Liver (tissue), 9 donors: Measurements from ENCODE around the gene ZNF606. TPM values are rescaled to one million over a fixed set of nuclear protein-coding genes. Genes with fewer than 3 reads are reported as not detected.

Experiments used
- DNase-seq: peaks from one replicate; pipeline ENCODE4 v3.0.0-alpha.2; 2017; ENCODE audit warnings: low spot score
- H3K27ac ChIP-seq, 2 donors: one replicate each; pipeline ENCODE4 v1.7.0; 2013; ENCODE audit warnings: inconsistent platforms in 2 of 2, low read length in 2 of 2, control low read depth in 1 of 2, low read depth in 1 of 2, mild to moderate bottlenecking in 1 of 2
- H3K27me3 ChIP-seq, 4 donors: one replicate each; pipeline versions ENCODE4 v1.6.1 to v1.7.0; 2013; ENCODE audit warnings: low read length in 3 of 4, inconsistent platforms in 1 of 4, mild to moderate bottlenecking in 1 of 4, moderate library complexity in 1 of 4; ENCODE audit not compliant: control insufficient read depth in 4 of 4, insufficient read depth in 4 of 4
- H3K36me3 ChIP-seq, 4 donors: one replicate each; pipeline versions ENCODE4 v1.6.1 to v1.7.0; 2013; ENCODE audit warnings: low read length in 3 of 4, mild to moderate bottlenecking in 3 of 4, low read depth in 1 of 4, moderate library complexity in 1 of 4; ENCODE audit not compliant: control insufficient read depth in 4 of 4, insufficient read depth in 3 of 4
- H3K4me1 ChIP-seq, 4 donors: one replicate each; pipeline versions ENCODE4 v1.6.1 to v1.7.0; 2013; ENCODE audit warnings: low read length in 3 of 4, mild to moderate bottlenecking in 3 of 4, moderate library complexity in 1 of 4; ENCODE audit not compliant: control insufficient read depth in 4 of 4, insufficient read depth in 4 of 4
- H3K4me3 ChIP-seq, 3 donors: one replicate each; pipeline versions ENCODE4 v1.6.1 to v1.7.0; 2013; ENCODE audit warnings: low read length in 3 of 3, control low read depth in 1 of 3, low read depth in 1 of 3, mild to moderate bottlenecking in 1 of 3
- H3K9ac ChIP-seq, 2 donors: one replicate each; pipeline ENCODE4 v1.7.0; 2013; ENCODE audit warnings: low read length in 2 of 2, mild to moderate bottlenecking in 2 of 2, moderate library complexity in 2 of 2, control low read depth in 1 of 2, low read depth in 1 of 2
- H3K9me3 ChIP-seq, 4 donors: one replicate each; pipeline versions ENCODE4 v1.6.1 to v1.7.0; 2013; ENCODE audit warnings: low read length in 3 of 4; ENCODE audit not compliant: control insufficient read depth in 4 of 4
- EGR1 ChIP-seq, 2 donors: IDR thresholded peaks; 2 replicates each; pipeline ENCODE4 v1.6.1; 2016 to 2018; ENCODE audit warnings: antibody characterized with exemption in 2 of 2, low read depth in 2 of 2
- FOXA1 ChIP-seq: IDR thresholded peaks from 2 replicates; pipeline ENCODE4 v1.6.1; 2016; ENCODE audit warnings: antibody characterized with exemption
- FOXA2 ChIP-seq: IDR thresholded peaks from 2 replicates; pipeline ENCODE4 v1.6.1; 2016; ENCODE audit warnings: antibody characterized with exemption
- GABPA ChIP-seq, 2 donors: IDR thresholded peaks in 1 of 2; conservative IDR thresholded peaks in 1 of 2; 2 replicates each; pipeline ENCODE4 v1.6.1; 2016; ENCODE audit warnings: antibody characterized with exemption in 2 of 2, mild to moderate bottlenecking in 1 of 2, moderate library complexity in 1 of 2
- HNF4A ChIP-seq, 2 donors: conservative IDR thresholded peaks; 2 replicates each; pipeline ENCODE4 v1.6.1; 2016; ENCODE audit warnings: antibody characterized with exemption in 2 of 2, mild to moderate bottlenecking in 2 of 2
- HNF4G ChIP-seq: IDR thresholded peaks from 2 replicates; pipeline ENCODE4 v1.6.1; 2016; ENCODE audit warnings: antibody characterized with exemption
- JUND ChIP-seq, 2 donors: IDR thresholded peaks; 2 replicates each; pipeline ENCODE4 v1.6.1; 2016; ENCODE audit warnings: antibody characterized with exemption in 2 of 2
- MAX ChIP-seq: IDR thresholded peaks from 2 replicates; pipeline ENCODE4 v1.6.1; 2016; ENCODE audit warnings: antibody characterized with exemption
- NR2F2 ChIP-seq: IDR thresholded peaks from 2 replicates; pipeline ENCODE4 v1.6.1; 2016; ENCODE audit warnings: antibody characterized with exemption
- RAD21 ChIP-seq, 2 donors: IDR thresholded peaks; 2 replicates each; pipeline ENCODE4 v1.6.1; 2016; ENCODE audit warnings: antibody characterized with exemption in 2 of 2, mild to moderate bottlenecking in 2 of 2
- REST ChIP-seq: IDR thresholded peaks from 2 replicates; pipeline ENCODE4 v1.6.1; 2016; ENCODE audit warnings: antibody characterized with exemption, mild to moderate bottlenecking
- RXRA ChIP-seq, 2 donors: IDR thresholded peaks; 2 replicates each; pipeline ENCODE4 v1.6.1; 2017 to 2018; ENCODE audit warnings: antibody characterized with exemption in 2 of 2, mild to moderate bottlenecking in 1 of 2
- SP1 ChIP-seq: IDR thresholded peaks from 2 replicates; pipeline ENCODE4 v1.6.1; 2018; ENCODE audit warnings: antibody characterized with exemption, mild to moderate bottlenecking
- TAF1 ChIP-seq: conservative IDR thresholded peaks from 2 replicates; pipeline ENCODE4 v1.6.1; 2016; ENCODE audit warnings: antibody characterized with exemption, mild to moderate bottlenecking
- YY1 ChIP-seq: IDR thresholded peaks from 2 replicates; pipeline ENCODE4 v1.6.1; 2016; ENCODE audit warnings: antibody characterized with exemption, mild to moderate bottlenecking
- ZBTB33 ChIP-seq: IDR thresholded peaks from 2 replicates; pipeline ENCODE4 v1.6.1; 2016; ENCODE audit warnings: antibody characterized with exemption
- WGBS: extraction: QIAGEN DNeasy Blood & Tissue Kit; methylation state at CpG from one replicate; pipeline ENCODE4 v1.1.7; 2013; 5-methylcytosine and 5-hydroxymethylcytosine counted together
- polyA plus RNA-seq, 2 donors: library from polyadenylated mRNA; stranded (reverse) in 1 of 2; unstranded in 1 of 2; fragments of 200-250 nt in 1 of 2; fragments of >200 nt in 1 of 2; fragmentation: Nextera tagmentation in 1 of 2; extraction: Ambion mirVana in 1 of 2; gene quantifications; one replicate each; pipeline versions ENCODE4 v1.2.1 to v1.2.3, GENCODE V29; 2013 to 2015
- total RNA-seq, 2 donors: library from RNA; depleted of rRNA; stranded (reverse); fragments of >200 nt; gene quantifications; one replicate each; pipeline ENCODE4 v1.2.3, GENCODE V29; 2014
- TF ChIP-seq, protein P1 (sequence below): fragments of 150-350 bp; IDR thresholded peaks from 2 replicates; pipeline ENCODE4 v1.5.1; 2017; ENCODE audit warnings: improper control_type of control experiment, low read depth, low read length; ENCODE audit not compliant: missing input control
- TF ChIP-seq, protein P2 (sequence below): IDR thresholded peaks from 2 replicates; pipeline ENCODE4 v1.6.1; 2016; ENCODE audit warnings: antibody characterized with exemption
- donor health status: healthy.
- donor health status: healthy.
- donor health status: healthy.
- donor health status: healthy.
- donor health status: healthy.

The ZNF606 gene
- total and polyA plus RNA-seq, 4 donors = 3.2 to 12.8 (median 6.6) TPM

DNA sequence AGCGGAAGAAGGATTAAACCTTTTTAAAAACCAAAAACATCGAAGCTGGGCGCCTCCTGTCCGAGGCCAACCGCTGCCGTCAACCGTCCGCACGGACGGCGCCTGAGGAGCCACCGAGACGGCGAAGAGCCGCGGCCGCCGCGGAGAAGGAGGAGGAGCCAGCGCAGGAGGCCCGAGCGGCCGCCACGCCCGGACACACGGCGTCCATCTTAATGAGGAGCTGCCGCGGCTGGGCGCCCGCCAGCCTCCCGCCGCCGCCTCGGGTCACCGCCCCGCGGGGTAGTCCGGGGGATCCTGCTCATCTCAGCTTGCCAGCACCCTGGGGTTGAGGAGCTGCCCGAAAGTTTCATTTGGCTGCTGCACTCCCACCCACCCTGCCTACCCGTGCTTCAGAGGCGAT lies 41.8 kb upstream of the ZNF606 start (continued):
- TF ChIP-seq, protein P1, sequence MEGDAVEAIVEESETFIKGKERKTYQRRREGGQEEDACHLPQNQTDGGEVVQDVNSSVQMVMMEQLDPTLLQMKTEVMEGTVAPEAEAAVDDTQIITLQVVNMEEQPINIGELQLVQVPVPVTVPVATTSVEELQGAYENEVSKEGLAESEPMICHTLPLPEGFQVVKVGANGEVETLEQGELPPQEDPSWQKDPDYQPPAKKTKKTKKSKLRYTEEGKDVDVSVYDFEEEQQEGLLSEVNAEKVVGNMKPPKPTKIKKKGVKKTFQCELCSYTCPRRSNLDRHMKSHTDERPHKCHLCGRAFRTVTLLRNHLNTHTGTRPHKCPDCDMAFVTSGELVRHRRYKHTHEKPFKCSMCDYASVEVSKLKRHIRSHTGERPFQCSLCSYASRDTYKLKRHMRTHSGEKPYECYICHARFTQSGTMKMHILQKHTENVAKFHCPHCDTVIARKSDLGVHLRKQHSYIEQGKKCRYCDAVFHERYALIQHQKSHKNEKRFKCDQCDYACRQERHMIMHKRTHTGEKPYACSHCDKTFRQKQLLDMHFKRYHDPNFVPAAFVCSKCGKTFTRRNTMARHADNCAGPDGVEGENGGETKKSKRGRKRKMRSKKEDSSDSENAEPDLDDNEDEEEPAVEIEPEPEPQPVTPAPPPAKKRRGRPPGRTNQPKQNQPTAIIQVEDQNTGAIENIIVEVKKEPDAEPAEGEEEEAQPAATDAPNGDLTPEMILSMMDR = no peak
- TF ChIP-seq JUND (IDR thresholded peaks at IDR 0.05) (no peak), SP1 (no peak)

DNA sequence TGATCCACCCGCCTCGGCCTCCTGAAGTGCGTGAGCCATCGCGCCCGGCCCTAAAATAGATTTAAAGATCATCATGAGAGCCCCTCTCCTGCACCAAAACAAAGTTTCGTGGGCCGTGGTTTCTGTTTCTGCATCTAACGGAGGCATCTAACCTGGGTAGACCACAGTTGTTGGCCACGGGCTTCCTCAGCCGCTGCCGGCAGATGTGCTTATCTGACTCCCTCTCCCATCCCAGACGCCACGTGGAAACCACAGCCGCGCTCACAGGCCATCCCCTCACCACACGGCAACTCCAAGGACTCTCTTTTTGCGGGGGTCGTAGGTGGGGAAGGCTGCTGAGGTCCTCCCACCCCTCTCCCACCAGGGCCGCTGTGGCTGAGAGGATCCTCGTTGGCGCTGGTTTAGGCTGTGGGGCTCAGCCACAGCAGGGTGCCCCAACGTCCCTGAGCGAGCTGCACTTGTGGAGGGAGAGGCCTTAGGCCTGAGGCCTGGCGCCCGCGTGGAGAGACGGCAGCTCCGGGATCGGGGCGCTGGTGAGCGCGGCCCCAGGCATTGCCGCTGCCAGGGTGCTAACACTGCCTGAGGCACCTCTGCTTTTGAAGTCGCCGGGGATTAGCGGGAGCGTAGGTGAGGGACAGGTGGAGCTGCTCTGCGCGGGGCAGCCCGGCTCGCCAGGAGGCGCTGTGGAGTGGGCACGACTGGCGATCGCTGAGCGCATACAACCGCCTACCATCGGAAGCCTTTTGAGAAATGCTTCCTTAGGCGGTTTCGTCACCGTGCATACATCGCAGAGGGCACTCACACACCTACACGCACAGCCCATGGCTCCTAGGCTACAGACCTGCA lies 40.1 kb upstream of the ZNF606 start:
- no peak for TF ChIP-seq FOXA2
- TF ChIP-seq RXRA (IDR thresholded peaks at IDR 0.05) = no peak
- TF ChIP-seq, protein P1 = no peak
- TF ChIP-seq MAX = no peak
- no peak for TF ChIP-seq GABPA (IDR thresholded peaks at IDR 0.05 in 1 of 2, conservative IDR thresholded peaks at IDR 0.05 in 1 of 2)
- TF ChIP-seq EGR1 (IDR thresholded peaks at IDR 0.05; ENCODE audit: low read depth in 2 of 2) = no peak
- TF ChIP-seq JUND (IDR thresholded peaks at IDR 0.05) = no peak
- TF ChIP-seq ZBTB33 = no peak
- TF ChIP-seq YY1 = no peak
- no peak for TF ChIP-seq REST
- TF ChIP-seq, protein P2, sequence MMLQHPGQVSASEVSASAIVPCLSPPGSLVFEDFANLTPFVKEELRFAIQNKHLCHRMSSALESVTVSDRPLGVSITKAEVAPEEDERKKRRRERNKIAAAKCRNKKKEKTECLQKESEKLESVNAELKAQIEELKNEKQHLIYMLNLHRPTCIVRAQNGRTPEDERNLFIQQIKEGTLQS = no peak
- no peak for TF ChIP-seq HNF4A (conservative IDR thresholded peaks at IDR 0.05)
- no peak for TF ChIP-seq SP1
- TF ChIP-seq RAD21 (IDR thresholded peaks at IDR 0.05) = no peak
- TF ChIP-seq NR2F2 = no peak
- TF ChIP-seq FOXA1 = no peak
- TF ChIP-seq TAF1 = no peak
- TF ChIP-seq HNF4G = no peak
- no peak for DNase-seq
- no peak overlapping the region for H3K27ac ChIP-seq
- no peak overlapping the region for H3K9ac ChIP-seq
- WGBS = 45% methylated on average over 54 of the region's 54 CpGs
- peaks cover 50 to 70% (median 64%) of the 10 kb centered on the region in 4 donors for H3K9me3 ChIP-seq
- no peaks in the 10 kb centered on the region for H3K4me1 ChIP-seq
- H3K27me3 ChIP-seq = no peaks in the 10 kb centered on the region
- no peaks in the 10 kb centered on the region for H3K36me3 ChIP-seq
- H3K4me3 ChIP-seq = peak overlapping the region in 2 of 3 donors; percentile 34 to 41
